Measurements from ENCODE around the gene FUS.

DNA sequence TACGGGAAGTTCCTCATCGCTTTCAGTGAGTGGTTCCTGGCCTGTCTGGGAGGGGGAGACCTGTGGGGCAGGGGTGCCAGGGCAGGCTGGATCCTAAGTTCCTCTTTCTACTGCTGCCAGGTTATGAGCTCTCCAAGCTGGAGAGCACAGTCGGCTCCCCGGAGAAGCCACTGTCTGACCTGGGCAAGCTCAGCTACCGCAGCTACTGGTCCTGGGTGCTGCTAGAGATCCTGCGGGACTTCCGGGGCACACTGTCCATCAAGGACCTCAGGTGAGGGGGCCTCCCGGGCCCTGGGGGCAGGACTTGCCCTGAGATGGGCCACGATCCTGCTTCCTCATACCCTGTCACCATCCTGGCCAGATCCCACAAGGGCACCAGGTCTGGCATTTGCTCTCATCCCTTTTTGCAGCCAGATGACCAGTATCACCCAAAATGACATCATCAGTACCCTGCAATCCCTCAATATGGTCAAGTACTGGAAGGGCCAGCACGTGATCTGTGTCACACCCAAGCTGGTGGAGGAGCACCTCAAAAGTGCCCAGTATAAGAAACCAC, 49.5 kb upstream of the FUS start:
- TF ChIP-seq, protein P1, sequence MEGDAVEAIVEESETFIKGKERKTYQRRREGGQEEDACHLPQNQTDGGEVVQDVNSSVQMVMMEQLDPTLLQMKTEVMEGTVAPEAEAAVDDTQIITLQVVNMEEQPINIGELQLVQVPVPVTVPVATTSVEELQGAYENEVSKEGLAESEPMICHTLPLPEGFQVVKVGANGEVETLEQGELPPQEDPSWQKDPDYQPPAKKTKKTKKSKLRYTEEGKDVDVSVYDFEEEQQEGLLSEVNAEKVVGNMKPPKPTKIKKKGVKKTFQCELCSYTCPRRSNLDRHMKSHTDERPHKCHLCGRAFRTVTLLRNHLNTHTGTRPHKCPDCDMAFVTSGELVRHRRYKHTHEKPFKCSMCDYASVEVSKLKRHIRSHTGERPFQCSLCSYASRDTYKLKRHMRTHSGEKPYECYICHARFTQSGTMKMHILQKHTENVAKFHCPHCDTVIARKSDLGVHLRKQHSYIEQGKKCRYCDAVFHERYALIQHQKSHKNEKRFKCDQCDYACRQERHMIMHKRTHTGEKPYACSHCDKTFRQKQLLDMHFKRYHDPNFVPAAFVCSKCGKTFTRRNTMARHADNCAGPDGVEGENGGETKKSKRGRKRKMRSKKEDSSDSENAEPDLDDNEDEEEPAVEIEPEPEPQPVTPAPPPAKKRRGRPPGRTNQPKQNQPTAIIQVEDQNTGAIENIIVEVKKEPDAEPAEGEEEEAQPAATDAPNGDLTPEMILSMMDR (conservative IDR thresholded peaks at IDR 0.05 in 1 of 2, IDR thresholded peaks at IDR 0.05 in 1 of 2; ENCODE audit: low read depth in 1 of 2, low read length in 2 of 2), result no peak
- no peak for TF ChIP-seq EZH2 (IDR thresholded peaks at IDR 0.05; ENCODE audit: low read length, missing control alignments)
